ENCODE data around the gene DCUN1D1.
"Not testable (repeated sequence)": the region's sequence is repeated elsewhere in the genome, so short reads cannot be mapped to it uniquely, and the experiment has no call there.

Gene DCUN1D1

GRCh38 chr3:182999767-183000166 lies 19.4 kb upstream of the DCUN1D1 start:
- TF ChIP-seq CTCF (IDR thresholded peaks at IDR 0.05; ENCODE audit: unreplicated experiment in 3 of 3) = no peak
- Mint-ChIP-seq H3K27ac (no peak overlapping the region), H3K4me3 (no peak overlapping the region), H3K9me3 (peaks cover 23% of the 10 kb centered on the region), H3K27me3 (ENCODE audit: low read depth) (no peaks in the 10 kb centered on the region), H3K36me3 (ENCODE audit: low read depth) (no peaks in the 10 kb centered on the region), H3K4me1 (no peaks in the 10 kb centered on the region)

DNA sequence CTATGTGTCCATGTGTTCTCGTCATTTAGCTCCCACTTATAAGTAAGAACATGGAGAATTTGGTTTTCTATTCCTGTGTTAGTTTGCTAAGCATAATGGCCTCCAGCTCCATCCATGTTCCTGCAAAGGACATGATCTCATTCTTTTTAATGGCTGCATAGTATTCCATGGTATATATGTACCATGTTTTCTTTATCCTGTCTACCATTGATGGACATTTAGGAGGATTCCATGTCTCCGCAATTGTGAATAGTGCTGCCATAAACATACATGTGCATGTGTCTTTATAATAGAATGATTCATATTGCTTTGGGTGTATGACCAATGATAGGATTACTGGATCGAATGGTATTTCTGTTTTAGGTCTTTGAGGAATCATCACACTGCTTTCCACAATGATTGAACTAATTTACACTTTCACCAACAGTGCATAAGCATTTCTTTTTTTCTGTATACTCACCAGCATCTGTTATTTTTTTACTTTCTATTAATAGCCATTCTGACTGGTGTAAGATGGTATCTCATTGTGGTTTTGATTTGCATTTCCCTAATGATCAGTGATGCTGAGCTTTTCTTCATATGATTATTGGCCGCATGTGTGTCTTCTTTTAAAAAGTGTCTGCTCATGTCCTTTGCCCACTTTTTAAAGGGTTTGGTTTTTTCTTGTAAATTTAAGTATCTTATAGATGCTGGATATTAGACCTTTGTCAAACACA lies 13.3 kb upstream of the DCUN1D1 start:
- H3K4me3 Mint-ChIP-seq; H3K4me1 Mint-ChIP-seq; H3K27ac Mint-ChIP-seq; H3K36me3 Mint-ChIP-seq (ENCODE audit: low read depth); H3K27me3 Mint-ChIP-seq (ENCODE audit: low read depth): not testable (repeated sequence)
- peaks cover 28% of the 10 kb centered on the region for H3K9me3 Mint-ChIP-seq

- Mint-ChIP-seq H3K27ac (no peak overlapping the region), H3K4me1 (no peaks in the 10 kb centered on the region), H3K36me3 (ENCODE audit: low read depth) (no peaks in the 10 kb centered on the region), H3K9me3 (peaks cover 4% of the 10 kb centered on the region), H3K4me3 (no peak overlapping the region), H3K27me3 (ENCODE audit: low read depth) (no peaks in the 10 kb centered on the region)
- no peak for TF ChIP-seq CTCF (IDR thresholded peaks at IDR 0.05; ENCODE audit: unreplicated experiment in 3 of 3)
Observed at GRCh38 chr3:182989566-182989965, 9.2 kb upstream of the DCUN1D1 start.

DNA sequence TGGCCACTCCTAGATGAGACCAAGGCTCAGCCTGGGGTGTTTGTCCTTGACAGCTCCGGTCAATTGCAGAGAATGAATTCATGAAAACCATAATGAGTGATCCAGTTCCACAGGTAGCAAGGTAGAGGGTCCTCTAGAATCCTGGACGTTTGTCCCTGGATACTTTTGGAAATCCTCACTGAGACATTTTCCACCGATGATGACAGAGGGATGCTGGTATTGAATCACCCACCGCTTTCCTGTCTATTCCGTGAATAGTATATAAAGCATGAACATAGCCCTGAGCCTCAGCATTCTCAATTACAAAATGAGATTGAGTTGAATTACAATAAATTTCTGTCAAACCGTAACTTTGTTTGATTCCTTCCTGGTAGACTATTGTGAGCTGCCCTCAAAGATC lies 5.7 kb upstream of the DCUN1D1 start:
- TF ChIP-seq CTCF (IDR thresholded peaks at IDR 0.05; ENCODE audit: unreplicated experiment in 3 of 3) = no peak
- Mint-ChIP-seq H3K36me3 (ENCODE audit: low read depth) (no peaks in the 10 kb centered on the region), H3K27me3 (ENCODE audit: low read depth) (no peaks in the 10 kb centered on the region), H3K4me1 (no peaks in the 10 kb centered on the region), H3K9me3 (no peaks in the 10 kb centered on the region), H3K4me3 (no peak overlapping the region), H3K27ac (no peak overlapping the region)

DNA sequence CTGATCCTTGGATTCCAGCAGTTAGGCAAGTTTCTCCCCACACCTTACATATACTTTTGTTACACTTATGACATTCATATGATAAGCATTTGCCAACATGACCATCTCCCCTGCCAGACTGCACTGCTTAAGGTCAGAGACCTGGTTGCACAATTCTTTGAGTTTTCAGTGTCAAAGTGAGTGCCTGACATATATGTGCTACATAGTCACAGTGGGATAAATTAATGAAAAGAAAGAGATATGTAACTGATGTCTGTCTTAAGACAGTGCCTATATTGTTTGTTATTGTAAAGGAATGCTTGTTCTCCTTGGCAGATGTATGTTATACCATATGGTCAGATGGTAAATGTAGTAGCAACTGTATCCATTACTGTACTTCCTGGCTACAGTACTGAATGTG lies 3.5 kb upstream of the DCUN1D1 start:
- Mint-ChIP-seq H3K27me3 (ENCODE audit: low read depth) (no peaks in the 10 kb centered on the region), H3K9me3 (no peaks in the 10 kb centered on the region), H3K4me1 (peaks cover 9% of the 10 kb centered on the region), H3K4me3 (no peak overlapping the region), H3K27ac (no peak overlapping the region), H3K36me3 (ENCODE audit: low read depth) (no peaks in the 10 kb centered on the region)
- no peak for TF ChIP-seq CTCF (IDR thresholded peaks at IDR 0.05; ENCODE audit: unreplicated experiment in 3 of 3)

GRCh38 chr3:182981038-182981380 lies 671 bp upstream of the DCUN1D1 start:
- TF ChIP-seq CTCF (IDR thresholded peaks at IDR 0.05; ENCODE audit: unreplicated experiment in 3 of 3) = no peak
- Mint-ChIP-seq H3K36me3 (ENCODE audit: low read depth) (no peaks in the 10 kb centered on the region), H3K27me3 (ENCODE audit: low read depth) (no peaks in the 10 kb centered on the region), H3K9me3 (no peaks in the 10 kb centered on the region), H3K27ac (peak overlapping the region; percentile 36 to 73 (median 73)), H3K4me3 (no peak overlapping the region), H3K4me1 (peaks cover 14% of the 10 kb centered on the region)

Measured in nephron (organoid).